CD4-positive, alpha-beta memory T cell (primary cell): ENCODE measurements around the gene TEX53. TPM values are rescaled to one million over a fixed set of nuclear protein-coding genes. Genes with fewer than 3 reads are reported as not detected.

Experiments
- CTCF ChIA-PET: fragments of 350-600 bp; sonication (Branson Sonifier 250); formaldehyde crosslinking; loops from one replicate; lab custom pipeline; 2021; ENCODE audit warnings: inconsistent platforms; ENCODE audit not compliant: partially characterized antibody; lab: Charles Lee
- POLR2A ChIA-PET: fragments of 350-600 bp; sonication (Branson Sonifier 250); formaldehyde crosslinking; loops from one replicate; lab custom pipeline; 2021; ENCODE audit not compliant: partially characterized antibody; lab: Charles Lee
- DNase-seq, 5 donors: peaks; one replicate each; pipeline versions ENCODE4 v3.0.0 to v3.0.0-alpha.2; 2020 to 2022; ENCODE audit warnings: mixed read lengths in 1 of 5
- H3K27ac ChIP-seq: one replicate; pipeline ENCODE4 v1.7.0; 2013; ENCODE audit warnings: low read depth, low read length
- H3K27me3 ChIP-seq: 2 replicates; pipeline ENCODE4 v1.7.0; 2013; ENCODE audit warnings: mild to moderate bottlenecking, low read length, moderate library complexity; ENCODE audit not compliant: insufficient read depth
- H3K36me3 ChIP-seq: 2 replicates; pipeline ENCODE4 v1.7.0; 2013; ENCODE audit warnings: mild to moderate bottlenecking, low read length, moderate library complexity; ENCODE audit not compliant: insufficient read depth
- H3K4me1 ChIP-seq: 2 replicates; pipeline ENCODE4 v1.7.0; 2013; ENCODE audit warnings: mild to moderate bottlenecking, low read length, moderate library complexity; ENCODE audit not compliant: insufficient read depth
- H3K4me3 ChIP-seq, 2 donors: one replicate each; pipeline ENCODE4 v1.7.0; 2013; ENCODE audit warnings: low read length in 2 of 2, mild to moderate bottlenecking in 1 of 2
- H3K9me3 ChIP-seq, 2 donors: one replicate each; pipeline ENCODE4 v1.7.0; 2013; ENCODE audit warnings: low read length in 2 of 2, control low read depth in 1 of 2; ENCODE audit not compliant: control insufficient read depth in 1 of 2
- H3K27ac Mint-ChIP-seq, 7 donors: one replicate each; pipeline ENCODE4 v1.8.0; 2020 to 2021; ENCODE audit warnings: mixed read lengths in 7 of 7, mild to moderate bottlenecking in 6 of 7, inconsistent platforms in 3 of 7, moderate library complexity in 3 of 7
- H3K27me3 Mint-ChIP-seq, 2 donors: one replicate each; pipeline ENCODE4 v1.8.0; 2020 to 2021; ENCODE audit warnings: mixed read lengths in 2 of 2
- H3K36me3 Mint-ChIP-seq, 2 donors: one replicate each; pipeline ENCODE4 v1.8.0; 2020 to 2021; ENCODE audit warnings: mixed read lengths in 2 of 2, inconsistent platforms in 1 of 2, mild to moderate bottlenecking in 1 of 2
- H3K4me1 Mint-ChIP-seq, 4 donors: one replicate each; pipeline ENCODE4 v1.8.0; 2020 to 2021; ENCODE audit warnings: mixed read lengths in 4 of 4, mild to moderate bottlenecking in 1 of 4
- H3K4me3 Mint-ChIP-seq, 8 donors: one replicate each; pipeline ENCODE4 v1.8.0; 2020 to 2021; ENCODE audit warnings: mixed read lengths in 8 of 8, mild to moderate bottlenecking in 7 of 8, moderate library complexity in 6 of 8, inconsistent platforms in 3 of 8
- H3K9me3 Mint-ChIP-seq, 8 donors: one replicate each; pipeline ENCODE4 v1.8.0; 2020 to 2021; ENCODE audit warnings: mixed read lengths in 8 of 8, mild to moderate bottlenecking in 5 of 8, inconsistent platforms in 3 of 8, moderate library complexity in 1 of 8
- intact Hi-C: fragments of 100-400 bp; cut with micrococcal nuclease; formaldehyde crosslinking; loops from one replicate; pipeline ENCODE4 v1.15.1; 2023
- polyA plus RNA-seq, 2 donors: library from polyadenylated mRNA; unstranded; fragments of 300-500 nt; fragmentation: Illumina TruSeq; gene quantifications; one replicate each; pipeline ENCODE4 v1.2.3, GENCODE V29; 2021
- total RNA-seq, 2 experiments: library from RNA; stranded (reverse); gene quantifications; one replicate each; pipeline ENCODE4 v1.2.3, GENCODE V29; 2021

TEX53 gene
- total and polyA plus RNA-seq, 4 experiments from 2014 or later = not detected

DNA sequence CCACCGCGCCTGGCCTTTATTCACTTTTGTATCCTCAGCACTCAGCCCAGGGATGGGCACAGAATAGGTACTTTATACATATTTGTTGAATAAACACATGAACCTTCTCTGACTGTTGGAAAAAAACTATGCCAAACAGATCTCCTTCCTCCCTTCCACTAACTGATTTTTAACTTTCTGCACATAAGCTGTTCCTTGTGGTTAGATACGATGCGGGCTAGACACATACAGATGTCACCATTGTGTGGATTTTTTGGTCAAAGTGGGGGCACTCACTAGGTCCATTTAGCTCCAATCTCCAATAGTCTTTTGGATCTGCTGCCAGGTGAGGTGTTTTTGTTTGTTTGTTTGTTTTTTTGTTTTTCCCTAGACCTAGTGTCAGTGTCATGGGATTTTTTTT lies 19.3 kb upstream of the TEX53 start:
- no peaks in the 10 kb centered on the region for H3K27me3 ChIP-seq
- H3K27ac ChIP-seq = no peak overlapping the region
- intact Hi-C loops = no loop called here
- DNase-seq = no peak
- ChIA-PET CTCF (interaction anchor here (1.1 to 2.2 kb wide), 3 partner anchors 23 to 65 kb away, joined by 3 to 4 read pairs (median 4); no protein-coding TSS in a partner anchor), POLR2A (no interaction called here)
- H3K9me3 ChIP-seq = no peaks in the 10 kb centered on the region
- H3K4me3 Mint-ChIP-seq = no peak overlapping the region
- peaks cover 0 to 2% (median 0%) of the 10 kb centered on the region in 8 donors for H3K9me3 Mint-ChIP-seq
- H3K36me3 ChIP-seq = no peaks in the 10 kb centered on the region
- H3K4me3 ChIP-seq = no peak overlapping the region
- peaks cover 4% of the 10 kb centered on the region for H3K4me1 ChIP-seq
- H3K27ac Mint-ChIP-seq = no peak overlapping the region
- no peaks in the 10 kb centered on the region for H3K36me3 Mint-ChIP-seq
- peaks cover 6 to 8% (median 7%) of the 10 kb centered on the region in 4 donors for H3K4me1 Mint-ChIP-seq
- H3K27me3 Mint-ChIP-seq = peaks cover 2 to 3% of the 10 kb centered on the region in 2 donors

DNA sequence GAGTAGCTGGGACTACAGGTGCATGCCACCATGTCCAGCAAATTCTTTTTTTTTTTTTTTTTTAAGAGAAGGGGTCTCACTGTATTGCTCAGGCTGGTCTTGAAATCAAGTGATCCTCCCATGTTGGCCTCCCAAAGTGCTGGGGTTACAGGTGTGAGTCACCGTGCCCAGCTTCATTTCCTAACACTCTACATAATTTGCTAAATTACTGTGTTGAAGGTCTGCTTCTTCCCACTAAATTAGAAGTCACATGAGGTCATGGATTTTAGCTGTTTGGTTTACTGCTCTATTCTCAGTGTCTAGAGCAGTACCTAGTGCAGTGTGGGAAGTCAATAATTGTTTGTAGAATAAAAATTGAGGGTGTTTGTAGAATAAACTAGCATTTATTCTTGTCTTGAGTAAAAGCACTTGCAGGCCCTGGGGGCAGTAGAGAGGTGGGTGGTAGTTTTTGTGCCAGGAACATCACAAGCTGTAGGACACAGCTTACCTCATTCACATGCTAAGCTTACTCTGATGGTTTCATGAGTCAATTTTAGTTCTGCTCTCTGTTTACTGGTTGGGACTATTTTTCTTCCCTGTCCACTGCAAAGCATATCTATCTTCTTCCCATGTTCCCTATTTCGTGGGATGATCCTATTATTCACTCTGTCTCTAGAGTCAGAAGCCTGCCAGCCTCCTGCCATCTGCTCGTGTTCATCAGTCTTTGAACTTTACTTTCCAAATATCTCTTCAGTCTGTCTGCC lies 17.4 kb upstream of the TEX53 start:
- H3K36me3 Mint-ChIP-seq = no peaks in the 10 kb centered on the region

DNA sequence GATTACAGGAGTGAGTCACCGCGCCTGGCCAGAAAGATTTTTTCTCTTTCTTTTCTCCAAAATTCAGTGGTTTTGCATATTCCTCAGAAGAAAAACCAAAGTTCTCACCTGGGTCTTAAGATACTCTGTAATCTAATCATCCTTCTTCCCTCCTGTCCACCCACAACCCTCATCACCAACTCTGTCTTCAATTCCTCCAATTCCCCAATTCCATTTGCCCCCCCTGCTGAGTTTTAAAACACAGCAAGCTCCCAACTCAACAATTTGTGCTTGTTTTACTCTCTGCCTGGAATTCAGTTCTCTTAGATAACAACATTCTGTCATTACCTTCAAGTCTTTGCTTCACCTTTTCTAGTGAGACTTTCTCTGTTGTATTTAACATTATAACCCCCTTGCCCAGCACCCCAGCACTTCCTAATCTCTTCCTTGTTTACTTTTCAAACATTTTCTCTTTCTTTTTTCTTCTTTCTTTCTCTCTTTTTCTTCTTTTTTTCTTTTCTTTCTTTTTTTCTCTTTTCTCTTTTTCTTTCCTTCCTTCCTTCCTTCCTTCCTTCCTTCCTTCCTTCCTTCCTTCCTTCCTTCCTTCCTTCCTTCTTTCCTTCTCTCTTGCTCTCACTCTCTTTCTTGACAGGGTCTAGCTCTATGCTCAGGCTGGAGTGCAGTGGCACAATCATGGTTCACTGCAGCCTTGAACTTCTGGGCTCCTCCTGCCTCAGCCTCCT lies 16.6 kb upstream of the TEX53 start:
- Histone ChIP-seq H3K27me3 (no peaks in the 10 kb centered on the region), H3K27ac (no peak overlapping the region), H3K9me3 (no peaks in the 10 kb centered on the region), H3K4me1 (no peaks in the 10 kb centered on the region), H3K4me3 (no peak overlapping the region), H3K36me3 (no peaks in the 10 kb centered on the region)
- DNase-seq = no peak
- Mint-ChIP-seq H3K36me3 (no peaks in the 10 kb centered on the region), H3K4me1 (peaks cover 0 to 1% (median 0%) of the 10 kb centered on the region in 4 donors), H3K4me3 (no peak overlapping the region), H3K9me3 (peaks cover 0 to 6% (median 3%) of the 10 kb centered on the region in 8 donors), H3K27me3 (peaks cover 1 to 2% of the 10 kb centered on the region in 2 donors), H3K27ac (no peak overlapping the region)
- intact Hi-C loops = no loop called here
- ChIA-PET POLR2A (interaction anchor here (0.7 kb wide), 1 partner anchor 335 kb away, joined by 3 read pairs; no protein-coding TSS in a partner anchor), CTCF (interaction anchor here (0.7 to 1.1 kb wide), 3 partner anchors 11 to 313 kb away, joined by 3 to 4 read pairs (median 3); no protein-coding TSS in a partner anchor)

More for the DNA sequence above, 17.4 kb upstream of the TEX53 start:
- Mint-ChIP-seq H3K4me1 (peaks cover 0 to 1% (median 0%) of the 10 kb centered on the region in 4 donors), H3K27ac (no peak overlapping the region), H3K27me3 (peaks cover 1 to 2% of the 10 kb centered on the region in 2 donors), H3K4me3 (no peak overlapping the region), H3K9me3 (peaks cover 0 to 6% (median 3%) of the 10 kb centered on the region in 8 donors)
- ChIA-PET POLR2A (interaction anchor here (0.7 kb wide), 1 partner anchor 335 kb away, joined by 3 read pairs; no protein-coding TSS in a partner anchor), CTCF (interaction anchor here (0.7 to 1.8 kb wide), 6 partner anchors 9 to 314 kb away, joined by 3 to 5 read pairs (median 4); no protein-coding TSS in a partner anchor)
- Histone ChIP-seq H3K36me3 (no peaks in the 10 kb centered on the region), H3K9me3 (no peaks in the 10 kb centered on the region), H3K4me1 (no peaks in the 10 kb centered on the region), H3K27me3 (no peaks in the 10 kb centered on the region), H3K4me3 (no peak overlapping the region), H3K27ac (no peak overlapping the region)
- intact Hi-C loops = no loop called here
- DNase-seq = no peak

DNA sequence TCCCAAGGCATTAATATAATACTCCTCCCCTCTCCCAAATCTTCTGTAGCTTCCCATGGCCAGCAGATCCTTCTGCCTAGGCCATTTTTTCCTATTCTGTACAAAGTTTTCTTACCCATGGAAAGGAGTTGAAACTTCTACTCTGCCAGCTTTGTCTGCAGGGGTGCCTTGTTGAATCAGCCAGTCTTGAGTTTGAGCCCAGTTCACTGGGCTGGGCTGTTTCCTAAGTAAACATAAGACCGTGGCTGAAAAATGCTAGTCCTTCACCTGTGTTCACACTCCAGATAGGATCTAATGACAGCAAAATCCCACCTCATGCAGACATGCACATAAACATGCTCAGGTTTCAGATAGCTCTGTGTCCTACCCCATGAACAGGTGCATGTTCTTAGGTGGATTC lies 14.0 kb upstream of the TEX53 start:
- POLR2A ChIA-PET = no interaction called here
- no peaks in the 10 kb centered on the region for H3K27me3 ChIP-seq
- intact Hi-C loops = no loop called here

DNA sequence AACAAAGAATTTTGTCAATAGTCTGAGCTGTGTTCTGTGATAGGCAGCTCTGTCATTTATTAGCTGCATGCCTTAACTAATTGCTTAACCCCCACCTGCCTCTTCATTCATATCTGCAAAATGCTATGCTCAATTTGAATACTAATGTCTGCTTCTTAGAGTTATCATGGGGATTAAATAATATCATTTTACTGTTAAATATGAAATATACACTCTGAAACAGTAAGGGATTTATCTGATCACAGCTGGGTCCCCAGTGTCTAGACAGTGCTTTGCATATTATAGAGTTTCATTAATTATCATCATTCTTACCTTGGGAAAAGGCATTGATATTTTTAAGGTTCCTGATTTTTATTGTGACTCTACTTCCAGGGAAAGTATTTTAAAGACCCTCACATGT lies 12.4 kb upstream of the TEX53 start:
- POLR2A ChIA-PET = no interaction called here
- Mint-ChIP-seq H3K9me3 (peaks cover 0 to 6% (median 3%) of the 10 kb centered on the region in 8 donors), H3K36me3 (no peaks in the 10 kb centered on the region), H3K4me3 (no peak overlapping the region), H3K27ac (no peak overlapping the region), H3K27me3 (no peaks in the 10 kb centered on the region), H3K4me1 (peaks cover 0 to 1% (median 0%) of the 10 kb centered on the region in 4 donors)
- Histone ChIP-seq H3K36me3 (no peaks in the 10 kb centered on the region), H3K9me3 (no peaks in the 10 kb centered on the region), H3K27me3 (no peaks in the 10 kb centered on the region), H3K4me1 (no peaks in the 10 kb centered on the region), H3K4me3 (no peak overlapping the region), H3K27ac (no peak overlapping the region)
- no peak for DNase-seq
- CTCF ChIA-PET = interaction anchor here (2.3 to 3.7 kb wide), 2 partner anchors 12 to 16 kb away, joined by 8 to 22 read pairs; partner anchors contain the start of gene TEX48
- intact Hi-C loops = no loop called here

More for the DNA sequence above, 14.0 kb upstream of the TEX53 start:
- peak overlapping the region in 1 of 7 donors; percentile 12 for H3K27ac Mint-ChIP-seq
- Histone ChIP-seq H3K27ac (no peak overlapping the region), H3K4me3 (no peak overlapping the region), H3K36me3 (no peaks in the 10 kb centered on the region), H3K9me3 (no peaks in the 10 kb centered on the region), H3K4me1 (no peaks in the 10 kb centered on the region)
- no peak for DNase-seq
- no peaks in the 10 kb centered on the region for H3K27me3 Mint-ChIP-seq
- H3K4me1 Mint-ChIP-seq = peaks cover 0 to 1% (median 0%) of the 10 kb centered on the region in 4 donors
- CTCF ChIA-PET = interaction anchor here (2.1 to 3.7 kb wide), 2 partner anchors 10 to 18 kb away, joined by 10 to 22 read pairs; partner anchors contain the start of gene TEX48
- peaks cover 0 to 6% (median 3%) of the 10 kb centered on the region in 8 donors for H3K9me3 Mint-ChIP-seq
- H3K36me3 Mint-ChIP-seq = no peaks in the 10 kb centered on the region
- no peak overlapping the region for H3K4me3 Mint-ChIP-seq

DNA sequence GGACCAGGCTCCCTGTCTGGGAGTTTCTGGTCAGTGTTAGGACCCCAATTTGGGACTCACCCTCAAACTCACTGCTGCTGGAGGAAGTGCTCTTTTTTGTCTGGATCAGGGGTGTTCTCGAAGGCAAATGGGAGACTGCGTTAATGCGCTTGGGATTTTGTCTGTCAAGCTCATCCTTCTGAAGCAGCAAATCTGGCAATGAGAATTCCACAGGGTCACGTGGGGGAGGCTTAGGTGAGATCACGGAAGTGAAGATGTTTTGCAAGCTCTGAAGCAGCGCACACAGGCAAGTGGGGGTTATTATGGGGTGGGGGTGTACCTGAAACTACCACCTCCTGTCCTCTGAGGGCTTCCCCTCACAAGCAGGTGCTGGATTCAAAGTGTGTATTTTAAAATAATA lies 10.5 kb upstream of the TEX53 start:
- intact Hi-C loops = no loop called here
- CTCF ChIA-PET = interaction anchor here (1.4 to 2.3 kb wide), 2 partner anchors 13 to 14 kb away, joined by 5 to 8 read pairs; no protein-coding TSS in a partner anchor
- H3K4me1 Mint-ChIP-seq = no peaks in the 10 kb centered on the region
- no peaks in the 10 kb centered on the region for H3K9me3 ChIP-seq
- DNase-seq = no peak
- H3K27me3 ChIP-seq = no peaks in the 10 kb centered on the region
- H3K36me3 ChIP-seq = no peaks in the 10 kb centered on the region
- POLR2A ChIA-PET = no interaction called here
- H3K27ac ChIP-seq = no peak overlapping the region
- no peaks in the 10 kb centered on the region for H3K4me1 ChIP-seq
- no peaks in the 10 kb centered on the region for H3K36me3 Mint-ChIP-seq
- H3K4me3 Mint-ChIP-seq = no peak overlapping the region
- H3K27me3 Mint-ChIP-seq = peaks cover 0 to 3% of the 10 kb centered on the region in 2 donors
- no peak overlapping the region for H3K4me3 ChIP-seq
- H3K9me3 Mint-ChIP-seq = peaks cover 0 to 6% (median 1%) of the 10 kb centered on the region in 8 donors
- no peak overlapping the region for H3K27ac Mint-ChIP-seq
